HG02970 (cell line): ENCODE measurements around the gene AKT1S1.
"Not testable (repeated sequence)": the region's sequence is repeated elsewhere in the genome, so short reads cannot be mapped to it uniquely, and the experiment has no call there.

Source experiments
- ATAC-seq: cut with Tn5 transposase; IDR thresholded peaks from one replicate; pipeline ENCODE4 v1.9.1; 2021; ENCODE audit warnings: mild to moderate bottlenecking, moderate library complexity, moderate number of reproducible peaks; ENCODE audit not compliant: unreplicated experiment, low FRiP score

AKT1S1 gene

DNA sequence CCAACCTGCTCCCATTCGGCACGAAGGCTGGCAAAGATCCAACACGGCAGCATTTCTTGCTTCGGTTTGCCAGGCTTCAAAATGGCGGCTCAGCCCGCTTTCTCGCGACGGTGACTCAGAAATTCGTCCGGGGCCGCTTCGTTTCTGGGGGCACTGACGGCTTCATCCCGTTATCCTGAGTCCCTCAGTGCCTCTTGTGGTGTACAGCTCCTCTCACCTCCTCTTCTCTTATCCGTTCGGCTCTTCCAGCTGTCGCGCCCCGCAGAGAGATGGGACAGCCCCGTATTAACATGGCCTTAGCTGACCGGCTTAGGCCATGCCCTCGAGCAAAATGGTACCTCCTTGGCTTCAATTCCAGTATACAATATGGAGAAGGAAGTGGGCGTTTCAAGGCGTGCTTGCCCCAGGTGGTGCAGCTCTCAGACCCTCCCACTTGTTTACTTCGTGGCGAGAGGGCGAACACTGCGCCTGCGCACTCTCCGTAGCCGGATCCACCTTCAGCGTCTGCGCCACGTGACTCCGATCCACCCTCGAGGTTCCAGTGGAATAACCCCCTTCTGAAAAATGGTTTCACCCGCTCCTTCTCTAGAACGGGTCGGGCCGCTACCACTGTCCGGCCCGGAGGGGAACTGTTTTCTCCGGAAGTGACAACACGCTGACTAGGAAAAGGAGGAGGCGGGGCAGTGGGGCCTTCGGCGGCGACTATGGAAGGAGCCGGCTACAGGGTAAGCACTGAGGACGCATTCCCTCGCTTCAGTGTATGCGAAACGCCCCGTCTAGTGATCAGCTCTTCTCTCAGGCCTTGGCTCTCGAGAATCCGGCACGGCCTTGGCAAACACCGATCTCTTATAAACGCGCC, at the start of gene AKT1S1, which contains the start of gene TBC1D17:
Gene AKT1S1 (minus strand): TSS at position 336 of the 859 bp plus-strand sequence. CDS start 4,060 bp downstream, outside the sequence.
Gene TBC1D17 (plus strand): TSS at position 683 of the 859 bp plus-strand sequence. CDS start 22 bp downstream, at position 705.
- ATAC-seq = peak; percentile 57

GRCh38 chr19:49926515-49926914, 49.4 kb upstream of the AKT1S1 start:
- ATAC-seq = no peak

DNA sequence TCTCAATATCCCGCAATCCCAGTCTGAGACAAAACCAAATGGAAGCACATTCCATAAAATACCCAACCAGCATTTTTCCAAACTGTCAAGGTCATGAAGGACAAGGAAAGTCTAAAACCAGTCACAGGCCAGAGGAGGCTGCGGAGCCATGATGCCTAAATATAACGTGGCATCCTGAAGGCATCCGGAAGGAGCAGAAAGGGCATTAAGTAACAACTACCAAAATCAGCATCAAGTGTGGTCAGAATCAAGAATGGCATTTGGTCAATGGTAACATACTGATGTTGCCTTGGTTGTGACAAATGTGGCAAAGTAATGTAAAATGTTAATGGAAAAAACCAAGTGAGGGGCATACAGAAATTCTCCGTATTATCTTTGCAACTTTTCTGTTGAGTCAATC, 48.3 kb upstream of the AKT1S1 start:
- no peak for ATAC-seq

DNA sequence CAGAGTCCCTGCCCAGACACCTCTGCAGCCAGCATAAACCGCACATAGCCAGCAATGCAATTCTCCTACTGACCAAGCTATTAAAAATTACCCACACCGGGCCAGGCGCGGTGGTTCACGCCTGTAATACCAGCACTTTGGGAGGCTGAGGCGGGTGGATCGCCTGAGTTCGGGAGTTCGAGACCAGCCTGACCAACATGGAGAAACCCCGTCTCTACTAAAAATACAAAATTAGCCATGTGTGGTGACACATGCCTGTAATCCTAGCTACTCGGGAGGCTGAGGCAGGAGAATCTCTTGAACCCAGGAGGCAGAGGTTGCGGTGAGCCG, 47.7 kb upstream of the AKT1S1 start:
- not testable (repeated sequence) for ATAC-seq

GRCh38 chr19:49924004-49924880, 47.1 kb upstream of the AKT1S1 start:
- ATAC-seq = no peak

DNA sequence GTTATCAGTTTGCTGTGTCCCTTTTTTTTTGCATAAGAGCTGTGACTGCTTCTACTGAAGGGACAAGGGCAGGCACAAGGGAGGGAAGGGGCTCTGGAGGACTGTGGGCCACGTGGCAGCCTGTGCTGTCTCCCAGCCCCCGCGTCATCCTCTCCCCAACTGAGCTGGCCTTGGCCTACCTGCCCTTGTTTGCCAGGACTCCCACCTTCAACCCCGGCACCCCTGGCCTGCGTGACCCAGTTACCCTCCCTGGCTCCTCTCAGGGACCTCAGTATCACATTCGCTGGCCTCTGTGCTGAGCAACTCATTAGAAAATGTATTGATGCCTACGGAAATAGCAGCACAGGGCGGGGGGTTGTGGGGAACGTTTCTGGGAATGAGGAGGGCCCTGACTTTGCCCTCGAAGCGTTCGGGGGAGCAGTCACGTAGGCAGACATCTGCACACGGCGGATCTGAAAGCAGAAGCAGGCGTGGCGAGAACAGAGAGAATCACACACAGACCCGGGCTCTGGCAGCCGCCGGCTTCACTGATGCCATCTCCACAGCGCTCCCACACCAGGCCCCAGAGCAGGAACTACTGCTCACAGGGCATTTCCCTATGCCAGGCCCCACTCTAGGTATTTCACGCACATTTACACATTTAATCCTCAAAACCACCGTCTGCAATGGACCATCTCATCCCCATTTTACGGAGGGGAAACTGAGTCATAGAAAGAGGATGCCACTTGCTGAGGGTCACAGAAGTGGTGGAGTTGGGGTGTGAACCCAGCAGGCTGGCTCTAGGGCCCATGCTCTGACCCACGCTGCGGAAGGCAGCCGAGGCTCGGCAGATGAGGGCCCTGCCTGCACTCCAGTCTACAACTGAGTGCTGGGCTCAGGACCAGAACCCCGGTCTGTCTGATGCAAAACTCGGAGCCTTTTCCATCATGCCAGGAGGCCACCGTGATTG, 46.2 kb upstream of the AKT1S1 start:
- no peak for ATAC-seq

- no peak for ATAC-seq
These were observed 45.0 kb upstream of the AKT1S1 start for GRCh38 chr19:49921871-49922795.

DNA sequence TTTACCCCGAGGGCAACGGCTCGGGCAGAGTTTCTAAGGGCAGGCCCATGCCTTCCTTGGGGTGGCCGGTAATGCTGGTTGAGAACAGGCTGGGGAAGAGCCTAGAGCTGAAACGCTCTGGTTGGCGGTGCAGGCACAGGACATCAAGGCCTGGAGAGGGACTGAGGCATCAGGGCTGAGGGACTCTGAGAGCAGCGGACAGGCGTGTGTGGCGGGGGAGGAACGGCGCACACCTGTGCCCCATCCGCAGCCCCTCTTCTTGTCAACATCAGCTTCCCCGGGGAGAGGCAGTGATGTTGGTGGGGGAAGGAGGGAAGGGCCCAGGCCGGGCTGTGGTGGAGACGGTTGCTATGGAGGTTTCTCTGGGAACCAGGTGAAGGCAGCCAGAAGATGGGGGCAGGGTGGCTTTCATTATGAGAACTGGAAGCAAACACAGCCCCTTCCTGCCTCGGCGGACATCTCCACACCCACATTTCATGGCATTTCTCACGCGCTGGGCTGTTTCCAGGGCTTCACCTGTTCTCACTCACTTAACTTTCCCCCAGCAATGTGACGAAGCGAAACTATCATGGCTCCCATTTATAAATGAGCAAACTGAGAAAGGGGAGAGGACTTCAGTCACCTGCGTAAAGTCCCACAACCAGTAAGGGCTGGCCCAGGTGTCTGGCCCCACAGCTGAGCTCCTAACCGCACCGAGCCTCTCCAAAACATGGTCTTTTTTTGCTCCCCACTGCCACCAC, 43.6 kb upstream of the AKT1S1 start:
- no peak for ATAC-seq

DNA sequence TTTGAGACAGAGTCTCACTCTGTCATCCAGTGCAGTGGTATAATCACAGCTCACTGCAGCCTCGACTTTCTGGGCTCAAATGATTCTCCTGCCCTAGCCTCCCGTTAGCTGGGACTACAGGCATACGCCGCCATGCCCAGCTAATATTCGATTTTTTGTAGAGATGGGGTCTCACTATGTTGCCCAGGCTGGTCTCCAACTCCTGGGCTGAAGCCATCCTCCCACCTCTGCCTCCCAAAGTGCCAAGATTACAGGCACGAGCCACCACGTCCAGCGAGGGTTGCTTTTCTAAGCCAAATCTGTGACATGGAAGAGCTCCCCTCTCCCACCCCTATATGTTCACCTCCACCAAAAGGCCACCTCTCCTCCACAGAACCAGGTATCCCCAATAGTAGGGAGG, 40.9 kb upstream of the AKT1S1 start:
- ATAC-seq = no peak

- ATAC-seq = no peak
These were observed 39.9 kb upstream of the AKT1S1 start for GRCh38 chr19:49916839-49917733.

DNA sequence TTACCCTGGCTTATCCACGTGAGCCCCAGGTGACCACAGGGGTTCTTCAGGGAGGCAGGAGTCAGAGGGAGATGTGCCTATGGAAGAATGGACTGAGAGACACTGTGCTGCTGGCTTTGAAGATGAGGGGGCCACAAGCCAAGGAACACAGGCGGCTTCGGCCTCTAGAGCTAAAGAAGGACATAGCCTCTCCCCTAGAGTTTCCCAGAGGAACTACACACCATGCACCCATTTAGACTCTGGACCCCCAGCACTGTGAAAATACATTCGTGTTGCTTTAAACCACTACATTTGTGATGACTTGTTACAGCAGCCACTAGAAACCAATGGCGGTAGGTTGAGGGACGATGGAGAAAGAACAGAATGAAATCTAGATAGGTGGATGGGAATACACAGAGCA, 38.1 kb upstream of the AKT1S1 start:
- ATAC-seq = no peak

DNA sequence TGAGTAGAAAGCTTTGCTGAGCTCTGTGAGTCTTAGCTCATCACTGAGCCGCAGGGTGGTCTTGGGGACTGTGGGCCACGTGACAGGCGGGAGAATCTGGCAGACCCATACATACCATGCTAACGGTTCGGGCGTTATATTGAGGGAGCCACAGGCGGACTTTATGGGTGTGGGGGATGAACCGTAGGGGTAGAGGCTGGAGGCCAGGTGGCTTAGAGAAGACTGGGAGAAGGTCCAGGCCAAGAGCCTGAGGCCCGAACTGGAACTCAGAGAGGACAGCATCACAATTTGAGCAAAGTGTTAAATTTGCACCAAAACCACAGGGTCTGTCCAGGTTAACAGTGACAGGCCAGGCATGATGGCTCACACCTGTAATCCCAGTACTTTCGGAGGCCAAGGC, 36.6 kb upstream of the AKT1S1 start:
- no peak for ATAC-seq

DNA sequence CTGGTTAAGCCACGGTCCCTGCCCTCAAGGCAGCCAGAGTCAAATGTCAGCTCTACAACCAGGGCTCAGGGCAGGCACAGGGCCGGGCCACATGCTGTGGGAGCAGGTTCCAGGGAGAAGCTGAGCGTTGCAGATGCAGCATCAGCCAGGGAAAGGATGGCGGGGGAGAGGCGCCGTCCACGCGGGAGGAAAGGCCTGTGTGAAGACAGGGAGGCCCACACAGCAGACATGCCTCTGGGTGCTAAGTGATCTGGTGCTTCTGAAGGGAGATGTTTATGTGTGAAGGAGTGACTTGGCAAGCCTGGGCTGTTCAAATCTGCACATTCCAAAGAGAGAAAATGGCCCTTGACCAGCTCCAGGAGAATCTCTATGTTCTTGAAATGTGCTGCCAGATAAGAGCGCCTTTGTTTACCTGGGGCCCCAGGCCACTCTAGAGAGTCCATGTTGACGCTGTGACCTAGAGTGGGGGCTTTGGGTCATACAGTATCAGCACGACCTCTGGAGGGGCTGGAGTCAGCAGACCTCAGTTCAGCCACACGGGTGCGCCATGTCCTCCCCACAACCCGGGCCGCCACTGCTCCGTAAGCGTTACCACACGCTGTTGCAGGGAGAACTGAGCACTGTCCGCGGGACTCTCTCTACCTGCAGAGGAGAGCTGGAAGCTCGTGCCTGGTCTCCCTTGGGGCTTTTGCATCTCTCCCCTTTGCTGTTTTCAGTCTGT, 36.0 kb upstream of the AKT1S1 start:
- ATAC-seq = no peak

- no peak for ATAC-seq
These were observed 34.4 kb upstream of the AKT1S1 start for GRCh38 chr19:49911381-49912145.

- no peak for ATAC-seq
These were observed 33.0 kb upstream of the AKT1S1 start for GRCh38 chr19:49910179-49910578.
